Mononuclear cell (primary cell): ENCODE measurements around the gene ZSWIM9. TPM values are rescaled to one million over a fixed set of nuclear protein-coding genes. Genes with fewer than 3 reads are reported as not detected.

Experiments used
- H3K27me3 ChIP-seq: 2 replicates; pipeline ENCODE4 v1.6.0; 2011; ENCODE audit warnings: low read length, control low read depth; ENCODE audit not compliant: insufficient read depth
- H3K4me1 ChIP-seq: 2 replicates; pipeline ENCODE4 v1.5.1; 2011; ENCODE audit warnings: mild to moderate bottlenecking, low read length, control low read depth; ENCODE audit not compliant: insufficient read depth
- H3K4me3 ChIP-seq: 2 replicates; pipeline ENCODE4 v1.5.1; 2011; ENCODE audit warnings: mild to moderate bottlenecking, low read length, moderate library complexity
- H3K9me3 ChIP-seq: 2 replicates; pipeline ENCODE4 v1.5.1; 2011; ENCODE audit warnings: low read depth, mild to moderate bottlenecking, control low read depth, low read length
- total RNA-seq: library from RNA; depleted of rRNA; stranded (reverse); fragments of >200 nt; gene quantifications from one replicate; pipeline ENCODE4 v1.2.3, GENCODE V29; 2012

The ZSWIM9 gene
- total RNA-seq: 0.73 TPM

DNA sequence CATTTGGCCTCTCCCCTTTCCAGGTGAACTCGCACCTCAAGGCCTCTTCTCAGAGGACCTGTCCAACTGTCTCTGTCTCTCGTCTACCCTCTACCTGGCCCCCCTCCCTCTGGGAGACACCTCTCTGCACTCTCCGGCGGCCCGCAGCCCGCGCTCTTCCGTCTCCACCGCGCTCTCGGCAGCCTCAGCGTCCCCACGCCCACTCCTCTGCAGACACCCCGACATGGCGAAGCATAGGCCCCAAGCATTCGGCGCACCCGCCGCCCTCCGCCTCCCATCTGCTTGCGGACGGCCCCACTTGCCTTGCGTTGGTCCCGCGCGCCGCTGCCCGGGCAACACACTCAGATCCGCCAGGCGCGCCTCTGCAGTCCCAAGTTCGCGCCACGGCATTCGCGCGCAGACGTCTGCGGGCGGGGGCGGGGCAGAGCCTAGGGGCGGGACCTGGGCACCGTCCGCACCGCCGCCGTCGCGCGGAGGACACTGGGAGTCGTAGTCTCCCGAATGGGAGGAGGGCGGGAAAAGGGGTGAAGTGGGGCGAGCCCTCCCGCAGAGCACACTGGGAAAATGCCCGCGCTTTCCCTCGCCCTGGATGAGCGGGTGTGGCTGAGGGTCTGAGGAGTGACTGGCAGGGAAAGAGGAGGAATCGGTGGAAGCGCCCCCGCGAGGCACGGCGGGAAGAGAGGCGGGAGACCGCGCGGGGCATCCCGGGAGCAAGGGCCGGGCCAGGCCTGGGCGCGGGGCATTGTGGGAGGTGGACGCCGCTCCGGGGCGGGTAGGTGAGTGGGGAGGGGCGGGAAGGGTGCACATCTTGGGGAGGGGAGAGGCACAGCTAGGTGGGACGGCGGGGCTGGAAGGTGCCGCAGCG lies at the start of gene ZSWIM9, which contains the start of gene LIG1:
ZSWIM9 (plus strand) TSS at position 742 of the 865 bp plus-strand sequence. CDS start 1,123 bp downstream, outside the sequence.
LIG1 (minus strand) TSS at position 406 of the 865 bp plus-strand sequence. CDS start 4,778 bp downstream, outside the sequence.
- H3K27me3 ChIP-seq: no peaks in the 10 kb centered on the region
- H3K9me3 ChIP-seq: no peaks in the 10 kb centered on the region
- peak within 1 kb of the TSS; percentile 78 for H3K4me3 ChIP-seq
- peaks cover 16% of the 10 kb centered on the region for H3K4me1 ChIP-seq

GRCh38 chr19:48121066-48121465 lies 49.4 kb upstream of the ZSWIM9 start:
- no peaks in the 10 kb centered on the region for H3K27me3 ChIP-seq
- H3K9me3 ChIP-seq: no peaks in the 10 kb centered on the region
- peaks cover 4% of the 10 kb centered on the region for H3K4me1 ChIP-seq
- H3K4me3 ChIP-seq: no peak overlapping the region

DNA sequence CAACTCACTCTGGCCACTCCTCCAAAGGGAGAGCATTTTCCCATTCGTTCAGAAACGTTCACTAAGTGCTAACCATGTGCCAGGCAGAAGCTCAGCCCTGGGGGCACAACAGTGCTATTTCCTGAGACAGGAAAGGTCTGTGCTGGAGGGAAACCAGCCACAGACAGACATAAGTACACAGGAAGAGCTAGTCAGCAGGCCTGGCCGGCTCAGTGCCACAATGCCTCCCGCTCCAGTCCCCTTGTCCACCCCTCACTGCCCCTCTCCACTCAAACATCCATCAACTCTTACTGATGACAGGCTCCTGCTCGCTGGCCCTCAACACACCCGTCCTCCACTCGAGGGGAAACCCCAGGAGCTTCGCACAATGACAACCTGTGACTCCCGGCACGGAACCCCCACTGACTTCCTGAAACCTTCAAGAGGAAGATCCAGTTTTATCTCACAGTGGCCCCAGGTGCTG lies 48.5 kb upstream of the ZSWIM9 start:
- H3K4me1 ChIP-seq: peaks cover 4% of the 10 kb centered on the region
- H3K27me3 ChIP-seq: no peaks in the 10 kb centered on the region
- H3K9me3 ChIP-seq: no peaks in the 10 kb centered on the region
- H3K4me3 ChIP-seq: no peak overlapping the region

GRCh38 chr19:48122421-48122820 lies 48.1 kb upstream of the ZSWIM9 start:
- no peaks in the 10 kb centered on the region for H3K9me3 ChIP-seq

GRCh38 chr19:48123907-48124651 lies 46.4 kb upstream of the ZSWIM9 start:
- no peaks in the 10 kb centered on the region for H3K27me3 ChIP-seq
- no peak overlapping the region for H3K4me3 ChIP-seq
- no peaks in the 10 kb centered on the region for H3K9me3 ChIP-seq
- H3K4me1 ChIP-seq: no peaks in the 10 kb centered on the region

More at GRCh38 chr19:48122421-48122820, 48.1 kb upstream of the ZSWIM9 start:
- no peaks in the 10 kb centered on the region for H3K27me3 ChIP-seq
- no peak overlapping the region for H3K4me3 ChIP-seq
- peaks cover 3% of the 10 kb centered on the region for H3K4me1 ChIP-seq

GRCh38 chr19:48127561-48127960 lies 42.9 kb upstream of the ZSWIM9 start:
- no peaks in the 10 kb centered on the region for H3K9me3 ChIP-seq
- no peaks in the 10 kb centered on the region for H3K27me3 ChIP-seq
- no peak overlapping the region for H3K4me3 ChIP-seq
- H3K4me1 ChIP-seq: no peaks in the 10 kb centered on the region

GRCh38 chr19:48133094-48133493 lies 37.4 kb upstream of the ZSWIM9 start:
- Histone ChIP-seq H3K4me1 (no peaks in the 10 kb centered on the region), H3K27me3 (no peaks in the 10 kb centered on the region), H3K4me3 (no peak overlapping the region), H3K9me3 (no peaks in the 10 kb centered on the region)

DNA sequence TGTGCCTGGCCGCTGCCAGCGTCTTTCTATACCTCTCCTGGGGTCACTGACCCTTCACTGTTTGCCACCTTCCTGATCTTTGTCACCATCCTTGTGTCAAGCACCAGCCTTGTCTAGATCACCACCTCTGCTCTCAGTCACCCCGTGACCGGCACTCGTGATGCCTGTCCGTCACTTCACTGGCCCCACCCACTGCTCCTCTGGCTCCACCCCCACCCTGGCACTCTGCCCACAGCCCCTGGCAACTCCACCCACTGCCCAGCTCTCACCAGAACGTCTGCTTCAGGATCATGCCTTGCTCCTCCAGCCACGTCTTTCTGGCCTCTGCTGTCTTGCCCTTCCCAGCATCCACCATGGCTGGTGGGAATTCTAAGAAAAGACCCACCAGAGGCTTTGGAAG lies 35.1 kb upstream of the ZSWIM9 start:
- Histone ChIP-seq H3K27me3 (no peaks in the 10 kb centered on the region), H3K9me3 (no peaks in the 10 kb centered on the region), H3K4me1 (no peaks in the 10 kb centered on the region)

GRCh38 chr19:48136547-48136946 lies 33.9 kb upstream of the ZSWIM9 start:
- no peak overlapping the region for H3K4me3 ChIP-seq

More for the DNA sequence above, 35.1 kb upstream of the ZSWIM9 start:
- no peak overlapping the region for H3K4me3 ChIP-seq

DNA sequence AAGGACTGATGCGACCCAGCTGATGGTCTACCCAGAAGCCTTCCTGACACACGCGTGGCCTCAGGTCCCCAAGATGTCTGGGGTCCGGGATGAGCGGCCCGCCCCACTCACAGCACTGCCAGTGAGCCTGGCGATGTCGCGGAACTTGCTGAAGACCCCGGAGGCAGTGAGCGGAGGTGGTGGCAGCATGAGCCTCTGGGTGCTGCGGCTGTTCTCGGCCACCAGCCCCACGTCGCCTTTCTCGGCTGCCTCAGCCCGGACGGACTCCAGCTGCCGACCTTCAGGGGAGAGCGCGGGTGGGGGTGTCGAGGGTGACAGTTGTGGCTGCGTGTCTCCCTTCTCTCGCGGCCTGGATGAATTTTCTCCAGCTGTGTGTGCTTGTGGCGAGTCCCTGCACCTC lies 33.1 kb upstream of the ZSWIM9 start:
- no peaks in the 10 kb centered on the region for H3K4me1 ChIP-seq
- H3K27me3 ChIP-seq: no peaks in the 10 kb centered on the region
- no peaks in the 10 kb centered on the region for H3K9me3 ChIP-seq
- no peak overlapping the region for H3K4me3 ChIP-seq

More at GRCh38 chr19:48136547-48136946, 33.9 kb upstream of the ZSWIM9 start:
- no peaks in the 10 kb centered on the region for H3K4me1 ChIP-seq
- no peaks in the 10 kb centered on the region for H3K27me3 ChIP-seq
- H3K9me3 ChIP-seq: no peaks in the 10 kb centered on the region

GRCh38 chr19:48139053-48139452 lies 31.4 kb upstream of the ZSWIM9 start:
- Histone ChIP-seq H3K9me3 (no peaks in the 10 kb centered on the region), H3K4me3 (no peak overlapping the region), H3K4me1 (no peaks in the 10 kb centered on the region), H3K27me3 (no peaks in the 10 kb centered on the region)

GRCh38 chr19:48147597-48148175 lies 22.8 kb upstream of the ZSWIM9 start:
- Histone ChIP-seq H3K27me3 (no peaks in the 10 kb centered on the region), H3K9me3 (no peaks in the 10 kb centered on the region), H3K4me1 (no peaks in the 10 kb centered on the region), H3K4me3 (no peak overlapping the region)

DNA sequence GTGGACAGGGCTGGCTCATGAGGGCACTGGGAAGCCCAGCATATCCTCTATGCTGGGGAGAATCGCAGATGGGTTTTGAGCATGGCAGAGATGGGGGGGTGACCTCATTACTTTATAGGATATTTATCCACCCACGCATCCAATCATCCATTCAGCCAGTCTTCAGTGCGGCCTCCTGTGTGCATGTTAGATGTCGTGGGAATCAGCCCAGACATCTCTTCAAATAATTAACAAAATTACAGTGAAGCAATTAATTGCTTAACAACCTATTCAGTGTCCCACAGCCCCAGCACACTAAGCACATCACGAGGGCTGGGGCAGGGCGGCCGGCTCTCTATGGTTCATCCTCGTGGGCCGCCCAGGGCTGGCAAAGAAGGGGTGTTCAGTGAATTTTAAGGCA lies 21.9 kb upstream of the ZSWIM9 start:
- H3K27me3 ChIP-seq: no peaks in the 10 kb centered on the region
- no peak overlapping the region for H3K4me3 ChIP-seq
- H3K9me3 ChIP-seq: no peaks in the 10 kb centered on the region
- H3K4me1 ChIP-seq: no peaks in the 10 kb centered on the region

GRCh38 chr19:48149430-48149829 lies 21.1 kb upstream of the ZSWIM9 start:
- Histone ChIP-seq H3K9me3 (no peaks in the 10 kb centered on the region), H3K4me1 (no peaks in the 10 kb centered on the region), H3K4me3 (no peak overlapping the region), H3K27me3 (no peaks in the 10 kb centered on the region)

GRCh38 chr19:48152551-48152950 lies 17.9 kb upstream of the ZSWIM9 start:
- H3K4me1 ChIP-seq: no peaks in the 10 kb centered on the region
- no peak overlapping the region for H3K4me3 ChIP-seq
- H3K9me3 ChIP-seq: no peaks in the 10 kb centered on the region
- H3K27me3 ChIP-seq: no peaks in the 10 kb centered on the region
